A549 (cell line): ENCODE results near the gene CDH16. TPM values are rescaled to one million over a fixed set of nuclear protein-coding genes. Genes with fewer than 3 reads are reported as not detected.
A peak's percentile ranks its signal among the peaks of the same experiment; 100 is the strongest.

Experiments
- ATAC-seq, 2 experiments: fragments of 200-7000 bp in 1 of 2; fragments of >200 bp in 1 of 2; cut with Nextera tagmentation in 1 of 2; cut with Tn5 transposase in 1 of 2; 3 replicates each; pipeline versions ENCODE4 v1.8.0 to v1.9.1; 2018 to 2020; ENCODE audit warnings: mild to moderate bottlenecking in 1 of 2, moderate library complexity in 1 of 2
- CTCF ChIA-PET: fragments of 300-600 bp; sonication (Branson Sonifier 250); formaldehyde crosslinking; extraction: SDS; loops from one replicate; lab custom pipeline; 2021; ENCODE audit warnings: antibody characterized with exemption, inconsistent platforms; lab: Yijun Ruan, JAX
- POLR2A ChIA-PET: fragments of 350-600 bp; formaldehyde crosslinking; extraction: SDS; loops from one replicate; lab custom pipeline; 2021; ENCODE audit warnings: antibody characterized with exemption, inconsistent platforms; lab: Yijun Ruan, JAX
- DNase-seq, 2 experiments: peaks; one replicate each; pipeline versions ENCODE4 v3.0.0 to v3.0.0-alpha.2; 2011 to 2016; ENCODE audit warnings: low read depth in 1 of 2, low spot score in 1 of 2
- FAIRE-seq: peaks from 2 replicates; lab custom pipeline; 2011; peaks lifted over from hg19 to GRCh38; lab: Jason Lieb, UNC
- H3K27ac ChIP-seq, 2 experiments: fragments of >200 bp; sonication (Bioruptor Twin); formaldehyde crosslinking; 3 replicates each; pipeline ENCODE4 v1.5.1; 2016 to 2017
- H3K4me1 ChIP-seq: fragments of >200 bp; sonication (Bioruptor Twin); formaldehyde crosslinking; 3 replicates; pipeline ENCODE4 v1.6.1; 2016
- H3K4me2 ChIP-seq: fragments of >200 bp; sonication (Bioruptor Twin); formaldehyde crosslinking; 3 replicates; pipeline ENCODE4 v1.6.1; 2016
- H3K4me3 ChIP-seq: fragments of >200 bp; sonication (Bioruptor Twin); formaldehyde crosslinking; 3 replicates; pipeline ENCODE4 v1.5.1; 2016
- H3K9me3 ChIP-seq: fragments of >200 bp; sonication (Bioruptor Twin); formaldehyde crosslinking; 3 replicates; pipeline ENCODE4 v1.6.1; 2016
- CBX8 ChIP-seq: fragments of 200-600 bp; sonication (generic); IDR thresholded peaks from 2 replicates; pipeline ENCODE4 v1.6.1; 2016
- CHD2 ChIP-seq: fragments of 150-350 bp; IDR thresholded peaks from 2 replicates; pipeline ENCODE4 v1.6.1; 2014; ENCODE audit warnings: low read length; ENCODE audit not compliant: partially characterized antibody
- CTCF ChIP-seq: fragments of >200 bp; sonication (Bioruptor Twin); formaldehyde crosslinking; IDR thresholded peaks from 3 replicates; pipeline ENCODE4 v1.5.1; 2016
- EHF ChIP-seq: fragments of 250-450 bp; sonication (Bioruptor Pico); IDR thresholded peaks from 2 replicates; pipeline ENCODE4 v1.5.0; 2020; ENCODE audit warnings: mild to moderate bottlenecking
- FOSL2 ChIP-seq, 2 experiments: fragments of 450-650 bp in 1 of 2; fragments of >200 bp in 1 of 2; sonication (Bioruptor Twin) in 1 of 2; formaldehyde crosslinking; IDR thresholded peaks; 2 replicates each; pipeline versions ENCODE4 v1.5.0 to v1.6.1; 2016 to 2020; ENCODE audit warnings: mild to moderate bottlenecking in 1 of 2, moderate library complexity in 1 of 2
- GATA3 ChIP-seq: IDR thresholded peaks from 2 replicates; pipeline ENCODE4 v1.6.1; 2012; ENCODE audit warnings: borderline replicate concordance
- HEYL ChIP-seq: fragments of 250-450 bp; sonication (Bioruptor Pico); IDR thresholded peaks from 2 replicates; pipeline ENCODE4 v1.8.0; 2021; ENCODE audit warnings: mild to moderate bottlenecking, moderate library complexity
- HOXA7 ChIP-seq: fragments of 250-450 bp; sonication (Bioruptor Pico); IDR thresholded peaks from 2 replicates; pipeline ENCODE4 v1.5.0; 2020; ENCODE audit warnings: mild to moderate bottlenecking, moderate library complexity
- HOXB5 ChIP-seq: fragments of 250-450 bp; sonication (Bioruptor Pico); IDR thresholded peaks from 2 replicates; pipeline ENCODE4 v1.5.0; 2020; ENCODE audit warnings: mild to moderate bottlenecking, moderate library complexity
- MAFK ChIP-seq: fragments of 450-650 bp; IDR thresholded peaks from 2 replicates; pipeline ENCODE4 v1.6.1; 2014; ENCODE audit not compliant: partially characterized antibody
- MAZ ChIP-seq: fragments of 150-350 bp; IDR thresholded peaks from 2 replicates; pipeline ENCODE4 v1.6.1; 2014; ENCODE audit warnings: antibody characterized with exemption, low read depth, low read length, borderline replicate concordance
- MYC ChIP-seq: IDR thresholded peaks from 2 replicates; pipeline ENCODE4 v1.6.1; 2012; ENCODE audit warnings: mild to moderate bottlenecking, inconsistent platforms, low read length, improper control_type of control experiment, borderline replicate concordance
- NR3C1 ChIP-seq: fragments of >200 bp; sonication (Bioruptor Twin); formaldehyde crosslinking; IDR thresholded peaks from 3 replicates; pipeline ENCODE4 v1.6.1; 2017
- POLR2AphosphoS2 ChIP-seq: conservative IDR thresholded peaks from 2 replicates; pipeline ENCODE4 v1.6.1; 2012; ENCODE audit warnings: low read length, improper control_type of control experiment, inconsistent platforms
- RAD21 ChIP-seq, 2 experiments: fragments of >200 bp in 1 of 2; sonication (Bioruptor Twin) in 1 of 2; formaldehyde crosslinking in 1 of 2; IDR thresholded peaks in 1 of 2; conservative IDR thresholded peaks in 1 of 2; 2 replicates in 1 of 2; 3 replicates in 1 of 2; pipeline ENCODE4 v1.6.1; 2012 to 2018; ENCODE audit warnings: inconsistent platforms in 1 of 2
- RCOR1 ChIP-seq: fragments of 150-350 bp; IDR thresholded peaks from 2 replicates; pipeline ENCODE4 v1.6.1; 2014; ENCODE audit warnings: antibody characterized with exemption, low read length, low read depth
- ZNF302 ChIP-seq: fragments of 250-450 bp; sonication (Bioruptor Pico); IDR thresholded peaks from 2 replicates; pipeline ENCODE4 v1.9.0; 2021; ENCODE audit warnings: inconsistent platforms, mild to moderate bottlenecking, moderate library complexity
- WGBS: methylation state at CpG from one replicate; pipeline ENCODE4 v1.1.6; 2017; ENCODE audit errors: missing lambda C conversion rate; 5-methylcytosine and 5-hydroxymethylcytosine counted together
- polyA plus RNA-seq, 4 experiments: library from polyadenylated mRNA; depleted of rRNA in 3 of 4; stranded (reverse); fragments of >200 nt; fragmentation: RNase III in 1 of 4; extraction: RNeasy Plus Mini Kit Qiagen cat#74134 plus additional on column Dnase treatment in 1 of 4; gene quantifications; 2 replicates in 3 of 4; 3 replicates in 1 of 4; pipeline ENCODE4 v1.2.3, GENCODE V29; 2011 to 2017
- TF ChIP-seq, protein P1 (sequence below): IDR thresholded peaks from 2 replicates; pipeline ENCODE4 v1.6.1; 2012
- TF ChIP-seq, protein P2 (sequence below): fragments of 250-450 bp; sonication (Bioruptor Pico); IDR thresholded peaks from 2 replicates; pipeline ENCODE4 v1.5.0; 2020; ENCODE audit warnings: low read depth, mild to moderate bottlenecking, moderate library complexity

CDH16 gene
- polyA plus RNA-seq, 2 of the 4 experiments (the other 2 are of a cell fraction) = 0.18 to 0.25 TPM

GRCh38 chr16:66890799-66891198, 27.9 kb downstream of the CDH16 start:
- ChIA-PET POLR2A (interaction anchor here (0.7 kb wide), 1 partner anchor 10 kb away, joined by 4 read pairs; the partner anchor contains the start of gene PDP2), CTCF (interaction anchor here (0.6 to 40.8 kb wide), 5 partner anchors 8 to 70 kb away, joined by 3 to 837 read pairs (median 4); partner anchors contain the start of genes CDH16, CES3 and RRAD)
- Histone ChIP-seq H3K4me3 (no peak overlapping the region), H3K4me2 (no peak overlapping the region), H3K27ac (no peak overlapping the region), H3K4me1 (peaks cover 9% of the 10 kb centered on the region; the same call in 1 of the 3 replicates), H3K9me3 (no peaks in the 10 kb centered on the region)
- DNase-seq = no peak
- WGBS = 86% methylated on average over 2 of the region's 2 CpGs
- no peak for ATAC-seq
- FAIRE-seq = no peak
- TF ChIP-seq HEYL (no peak), MAFK (peak; percentile 81), HOXA7 (CRISPR knock-in tag) (no peak)

DNA sequence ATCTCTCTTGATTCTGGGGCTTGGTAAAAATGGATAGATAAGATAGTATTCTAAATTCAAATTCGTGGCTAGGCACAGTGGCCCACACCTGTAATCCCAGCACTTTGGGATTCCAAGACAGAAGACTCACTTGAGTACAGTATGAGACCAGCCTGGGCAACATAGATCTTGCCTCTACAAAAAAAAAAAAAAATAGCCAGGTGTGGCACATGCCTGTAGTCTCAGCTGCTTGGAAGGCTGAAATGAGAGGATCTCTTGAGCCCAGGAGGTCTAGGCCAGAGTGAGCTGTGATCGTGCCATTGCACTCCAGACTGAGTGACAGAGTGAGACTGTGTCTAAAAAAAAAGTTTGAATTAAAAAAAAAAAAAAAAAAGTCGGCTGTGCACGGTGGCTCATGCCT, 29.1 kb downstream of the CDH16 start:
- ATAC-seq = no peak
- Histone ChIP-seq H3K4me1 (peaks cover 7% of the 10 kb centered on the region; the same call in 1 of the 3 replicates), H3K4me2 (no peak overlapping the region), H3K9me3 (no peaks in the 10 kb centered on the region), H3K4me3 (no peak overlapping the region), H3K27ac (no peak overlapping the region)
- no peak for FAIRE-seq
- CTCF ChIA-PET = interaction anchor here (0.6 to 40.8 kb wide), 5 partner anchors 8 to 265 kb away, joined by 3 to 837 read pairs (median 3); partner anchors contain the start of genes CDH16 and RRAD
- POLR2A ChIA-PET = no interaction called here
- TF ChIP-seq RCOR1 (no peak), FOSL2 (IDR thresholded peaks at IDR 0.05) (no peak), FOSL2 (CRISPR knock-in tag; IDR thresholded peaks at IDR 0.05) (no peak), POLR2AphosphoS2 (no peak), CTCF (no peak), CBX8 (no peak), MYC (no peak), MAZ (no peak), NR3C1 (no peak), EHF (CRISPR knock-in tag) (no peak), GATA3 (no peak), HOXB5 (CRISPR knock-in tag) (no peak), CHD2 (no peak)
- TF ChIP-seq, protein P1, sequence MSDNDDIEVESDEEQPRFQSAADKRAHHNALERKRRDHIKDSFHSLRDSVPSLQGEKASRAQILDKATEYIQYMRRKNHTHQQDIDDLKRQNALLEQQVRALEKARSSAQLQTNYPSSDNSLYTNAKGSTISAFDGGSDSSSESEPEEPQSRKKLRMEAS = no peak
- TF ChIP-seq, protein P2, sequence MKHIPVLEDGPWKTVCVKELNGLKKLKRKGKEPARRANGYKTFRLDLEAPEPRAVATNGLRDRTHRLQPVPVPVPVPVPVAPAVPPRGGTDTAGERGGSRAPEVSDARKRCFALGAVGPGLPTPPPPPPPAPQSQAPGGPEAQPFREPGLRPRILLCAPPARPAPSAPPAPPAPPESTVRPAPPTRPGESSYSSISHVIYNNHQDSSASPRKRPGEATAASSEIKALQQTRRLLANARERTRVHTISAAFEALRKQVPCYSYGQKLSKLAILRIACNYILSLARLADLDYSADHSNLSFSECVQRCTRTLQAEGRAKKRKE = no peak
- DNase-seq = no peak
- WGBS = 64% methylated on average over 4 of the region's 4 CpGs

GRCh38 chr16:66888647-66889615, 29.8 kb downstream of the CDH16 start:
- CTCF ChIA-PET = interaction anchor here (0.7 to 40.8 kb wide), 4 partner anchors 8 to 266 kb away, joined by 3 to 837 read pairs (median 6); partner anchors contain the start of genes CDH16 and RRAD
- no peak overlapping the region for H3K4me3 ChIP-seq
- WGBS = 85% methylated on average over 6 of the region's 6 CpGs
- TF ChIP-seq CHD2 (no peak), HOXA7 (CRISPR knock-in tag) (no peak), RAD21 (conservative IDR thresholded peaks at IDR 0.05 in 1 of 2, IDR thresholded peaks at IDR 0.05 in 1 of 2) (no peak), ZNF302 (no peak)
- TF ChIP-seq, all 56 proteins: peak for 0
- POLR2A ChIA-PET = no interaction called here
- Histone ChIP-seq H3K4me2 (no peak overlapping the region), H3K27ac (no peak overlapping the region), H3K4me1 (peaks cover 7% of the 10 kb centered on the region; the same call in 1 of the 3 replicates), H3K9me3 (no peaks in the 10 kb centered on the region)
- no peak for ATAC-seq
- no peak for FAIRE-seq
- DNase-seq = no peak
